T-cell (primary cell): ENCODE measurements around the gene EGLN1. TPM values are rescaled to one million over a fixed set of nuclear protein-coding genes. Genes with fewer than 3 reads are reported as not detected.

ENCODE experiments used
- ATAC-seq, 4 experiments: fragments of 200-7000 bp in 3 of 4; fragments of 150-1000 bp in 1 of 4; cut with Tn5 transposase; replicated peaks in 1 of 4; 1 replicate in 3 of 4; 2 replicates in 1 of 4; pipeline ENCODE4 v1.10.0; 2021; ENCODE audit warnings: moderate library complexity in 3 of 4, mild to moderate bottlenecking in 2 of 4, moderate number of reproducible peaks in 1 of 4
- CTCF ChIA-PET, 2 donors: fragments of 300-600 bp; sonication (Branson Sonifier 250); formaldehyde crosslinking; loops; one replicate each; lab custom pipeline; 2022; ENCODE audit warnings: antibody characterized with exemption in 2 of 2; lab: Charles Lee
- POLR2A ChIA-PET, 2 donors: fragments of 300-600 bp; sonication (Branson Sonifier 250); formaldehyde crosslinking; loops; one replicate each; lab custom pipeline; 2022; ENCODE audit warnings: antibody characterized with exemption in 2 of 2; lab: Charles Lee
- DNase-seq, 35 experiments: peaks; one replicate each; pipeline versions ENCODE4 v3.0.0 to v3.0.0-alpha.2; 2013 to 2023
- H3K27ac ChIP-seq: one replicate; pipeline ENCODE4 v1.5.1; 2013; ENCODE audit warnings: low read length
- H3K27me3 ChIP-seq, 2 experiments: replicated peaks in 1 of 2; 1 replicate in 1 of 2; 2 replicates in 1 of 2; pipeline versions ENCODE4 v1.6.1 to v1.7.0; 2013; ENCODE audit warnings: low read length in 1 of 2, mixed read lengths in 1 of 2; ENCODE audit not compliant: control insufficient read depth in 2 of 2, insufficient read depth in 2 of 2; ENCODE audit errors: extremely low read depth in 1 of 2
- H3K36me3 ChIP-seq, 2 donors: 1 replicate in 1 of 2; 2 replicates in 1 of 2; pipeline versions ENCODE4 v1.6.1 to v1.7.0; 2013; ENCODE audit warnings: low read length in 1 of 2; ENCODE audit not compliant: control insufficient read depth in 2 of 2, insufficient read depth in 1 of 2; ENCODE audit errors: extremely low read depth in 1 of 2
- H3K4me1 ChIP-seq, 2 experiments: 1 replicate in 1 of 2; 2 replicates in 1 of 2; pipeline versions ENCODE4 v1.6.1 to v1.7.0; 2013; ENCODE audit warnings: low read length in 2 of 2, mixed read lengths in 1 of 2; ENCODE audit not compliant: insufficient read depth in 2 of 2, control insufficient read depth in 1 of 2; ENCODE audit errors: extremely low read depth in 1 of 2
- H3K4me3 ChIP-seq, 2 donors: 1 replicate in 1 of 2; 2 replicates in 1 of 2; pipeline versions ENCODE4 v1.5.1 to v1.7.0; 2013; ENCODE audit warnings: mild to moderate bottlenecking in 2 of 2, low read length in 1 of 2, moderate library complexity in 1 of 2; ENCODE audit not compliant: control insufficient read depth in 1 of 2; ENCODE audit errors: extremely low read depth in 1 of 2
- H3K9me3 ChIP-seq: 2 replicates; pipeline ENCODE4 v1.7.0; 2013
- H3K27ac Mint-ChIP-seq, 2 donors: one replicate each; pipeline ENCODE4 v1.8.0; 2020 to 2021; ENCODE audit warnings: mild to moderate bottlenecking in 2 of 2, mixed read lengths in 2 of 2
- H3K27me3 Mint-ChIP-seq, 2 donors: one replicate each; pipeline ENCODE4 v1.8.0; 2021 to 2022; ENCODE audit warnings: mixed read lengths in 2 of 2
- H3K36me3 Mint-ChIP-seq: one replicate; pipeline ENCODE4 v1.8.0; 2021; ENCODE audit warnings: mixed read lengths
- H3K4me1 Mint-ChIP-seq, 3 donors: one replicate each; pipeline ENCODE4 v1.8.0; 2020 to 2022; ENCODE audit warnings: mixed read lengths in 3 of 3, mild to moderate bottlenecking in 1 of 3
- H3K4me3 Mint-ChIP-seq, 3 donors: one replicate each; pipeline ENCODE4 v1.8.0; 2020 to 2022; ENCODE audit warnings: mild to moderate bottlenecking in 3 of 3, mixed read lengths in 3 of 3, moderate library complexity in 3 of 3
- H3K9me3 Mint-ChIP-seq, 3 donors: one replicate each; pipeline ENCODE4 v1.8.0; 2020 to 2022; ENCODE audit warnings: mixed read lengths in 3 of 3
- WGBS: methylation state at CpG from one replicate; pipeline ENCODE4 v1.1.5; 2013; ENCODE audit warnings: missing lambda C conversion rate; ENCODE audit not compliant: insufficient coverage; 5-methylcytosine and 5-hydroxymethylcytosine counted together
- total RNA-seq, 35 experiments: library from RNA in 6 of 35; stranded (reverse) in 6 of 35; fragments of 120-200 nt in 1 of 35; gene quantifications; one replicate each; pipeline versions ENCODE4 v1.2.1 to v1.2.4 and lab custom pipeline; 2013 to 2026

The EGLN1 gene
- total RNA-seq, 5 donors from 2014 or later (not counting 1 experiment from before 2014, with no cell fraction given): 13.9 to 20.8 (median 18.5) TPM

DNA sequence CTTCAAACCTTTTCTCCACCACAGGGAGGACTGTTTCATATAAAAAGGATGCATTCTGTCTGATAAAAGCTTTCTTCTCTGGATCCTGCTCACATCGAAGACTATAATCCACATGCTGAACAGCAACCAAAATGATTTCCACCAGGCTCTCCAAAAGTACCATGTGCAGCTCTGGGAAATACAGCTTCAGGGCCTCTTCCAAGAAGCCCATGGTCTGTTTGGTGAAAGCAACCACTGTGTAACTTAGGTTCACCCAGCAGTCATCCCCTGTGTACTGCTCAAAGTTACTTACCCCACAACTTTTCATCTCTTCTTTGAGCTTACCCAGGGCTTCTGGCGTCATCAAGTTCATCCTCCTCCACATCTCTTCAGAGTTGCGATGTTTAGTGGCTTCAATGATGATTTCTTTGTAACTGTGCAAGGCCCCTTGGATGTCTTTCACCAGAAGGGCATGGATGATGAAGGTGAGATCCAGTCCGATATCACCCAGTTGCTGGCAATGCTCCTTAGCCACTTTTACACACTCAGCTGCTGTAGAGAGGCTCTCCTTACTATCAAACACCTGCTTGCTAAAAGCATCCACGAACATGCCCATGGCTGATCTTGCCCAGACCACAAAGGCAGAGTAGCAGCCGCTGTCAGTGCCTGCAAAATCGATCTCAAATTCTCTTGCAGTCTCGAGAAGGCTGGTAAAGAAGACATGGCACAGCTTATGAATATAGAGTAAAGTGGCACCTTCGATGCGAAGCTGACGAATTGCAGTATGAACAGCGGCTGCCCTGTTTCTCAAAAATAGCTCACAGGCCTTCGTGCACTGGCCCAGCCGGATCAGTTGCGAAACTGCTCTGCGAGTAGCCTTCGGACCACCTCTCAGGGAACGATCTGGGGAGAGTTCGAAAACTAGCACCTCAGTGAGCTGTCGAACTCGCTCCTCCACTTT is 86.2 kb downstream of the EGLN1 start:
- peak overlapping the region in 1 of 2 donors; percentile 62 for H3K27ac Mint-ChIP-seq
- Histone ChIP-seq H3K4me3 (peak overlapping the region; percentile 95), H3K27me3 (no peaks in the 10 kb centered on the region), H3K9me3 (no peaks in the 10 kb centered on the region), H3K36me3 (peaks cover 0 to 8% of the 10 kb centered on the region in 2 donors), H3K27ac (no peak overlapping the region), H3K4me1 (peaks cover 32 to 39% of the 10 kb centered on the region in 2 experiments)
- peaks cover 0 to 5% (median 2%) of the 10 kb centered on the region in 3 donors for H3K9me3 Mint-ChIP-seq
- peaks cover 38% of the 10 kb centered on the region for H3K36me3 Mint-ChIP-seq
- ATAC-seq (no peak), DNase-seq (peak in 1 of 35 experiments; percentile 5)
- POLR2A ChIA-PET: interaction anchor here (0.6 to 0.7 kb wide), 3 partner anchors 26 to 910 kb away, joined by 3 read pairs; partner anchors contain the start of gene PGBD5 (in 1 of the 2)
- WGBS: 80% methylated on average over 11 of the region's 21 CpGs
- peaks cover 61 to 79% (median 78%) of the 10 kb centered on the region in 3 donors for H3K4me1 Mint-ChIP-seq
- CTCF ChIA-PET: interaction anchor here in 1 of 2 donors (0.6 to 1.1 kb wide), 4 partner anchors 14 to 695 kb away, joined by 3 to 5 read pairs (median 3); no protein-coding TSS in a partner anchor
- H3K27me3 Mint-ChIP-seq: peaks cover 0 to 3% of the 10 kb centered on the region in 2 donors
- peak overlapping the region; percentile 97 to 100 (median 100) for H3K4me3 Mint-ChIP-seq

DNA sequence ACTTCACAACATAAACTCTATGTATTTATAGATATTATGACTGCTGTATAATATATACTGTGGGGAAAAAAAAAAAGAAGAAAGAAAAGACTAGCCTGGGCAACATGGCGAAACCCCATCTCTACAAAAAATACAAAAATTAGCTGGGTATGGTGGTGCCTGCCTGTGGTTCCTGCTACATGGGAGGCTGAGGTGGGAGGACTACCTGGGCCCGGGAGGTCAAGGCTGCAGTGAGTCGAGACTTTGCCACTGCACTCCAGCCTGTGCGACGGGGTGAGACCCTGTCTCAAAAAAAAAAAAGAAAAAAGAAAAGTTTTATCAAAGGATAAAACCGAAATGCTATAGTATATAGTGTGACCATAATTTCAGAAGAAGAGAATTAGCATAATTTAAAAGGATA is 87.1 kb downstream of the EGLN1 start:
- ATAC-seq (no peak), DNase-seq (no peak)
- Mint-ChIP-seq H3K4me3 (peak overlapping the region; percentile 59 to 97 (median 71)), H3K9me3 (peaks cover 0 to 5% (median 2%) of the 10 kb centered on the region in 3 donors), H3K27me3 (peaks cover 0 to 3% of the 10 kb centered on the region in 2 donors), H3K4me1 (peaks cover 55 to 79% (median 74%) of the 10 kb centered on the region in 3 donors), H3K27ac (no peak overlapping the region), H3K36me3 (peaks cover 35% of the 10 kb centered on the region)
- no peak overlapping the region for H3K27ac ChIP-seq
- H3K36me3 ChIP-seq: peaks cover 0 to 6% of the 10 kb centered on the region in 2 donors
- WGBS: no CpG with 5 or more reads among the region's 6 CpGs
- H3K27me3 ChIP-seq: no peaks in the 10 kb centered on the region
- peaks cover 32 to 39% of the 10 kb centered on the region in 2 experiments for H3K4me1 ChIP-seq
- ChIA-PET POLR2A (interaction anchor here in 1 of 2 donors (0.7 kb wide), 1 partner anchor 211 kb away, joined by 3 read pairs; no protein-coding TSS in a partner anchor), CTCF (interaction anchor here in 1 of 2 donors (0.6 to 1.0 kb wide), 4 partner anchors 15 to 694 kb away, joined by 3 to 9 read pairs (median 4); no protein-coding TSS in a partner anchor)
- no peaks in the 10 kb centered on the region for H3K9me3 ChIP-seq
- no peak overlapping the region for H3K4me3 ChIP-seq

DNA sequence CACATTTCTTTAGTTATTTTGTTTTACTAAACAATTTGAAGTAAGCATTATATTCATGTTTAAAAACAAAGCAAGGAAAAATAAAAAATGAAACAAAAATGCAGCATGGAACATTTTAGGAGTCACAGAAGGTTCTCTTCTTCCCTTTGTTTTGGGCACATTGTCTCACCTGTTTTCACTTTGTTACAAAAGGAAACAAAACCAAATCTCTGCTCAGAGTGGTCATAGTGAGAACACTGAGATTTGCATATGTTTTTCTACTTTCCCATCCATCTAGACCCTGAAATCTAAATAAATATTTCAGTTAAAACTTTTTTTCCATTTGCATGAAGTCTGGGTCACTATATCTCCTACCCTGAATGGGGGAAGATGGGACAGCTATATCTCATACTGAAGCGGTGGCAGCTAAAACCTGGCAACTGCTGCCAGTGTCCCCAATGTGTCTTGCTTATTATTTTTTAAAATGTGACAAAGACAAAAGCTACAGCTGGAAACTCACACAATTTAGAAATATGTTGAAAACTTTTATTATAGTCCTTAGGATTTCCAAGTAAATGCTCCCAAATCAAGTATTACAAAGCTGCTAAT is 87.9 kb downstream of the EGLN1 start:
- DNase-seq: no peak
- Mint-ChIP-seq H3K27ac (no peak overlapping the region), H3K9me3 (peaks cover 0 to 5% (median 2%) of the 10 kb centered on the region in 3 donors), H3K4me3 (peak overlapping the region; percentile 59 to 97 (median 70)), H3K36me3 (peaks cover 38% of the 10 kb centered on the region), H3K4me1 (peaks cover 48 to 76% (median 70%) of the 10 kb centered on the region in 3 donors), H3K27me3 (peaks cover 0 to 3% of the 10 kb centered on the region in 2 donors)
- H3K27ac ChIP-seq: no peak overlapping the region
- WGBS: no CpG with 5 or more reads among the region's 1 CpG
- H3K27me3 ChIP-seq: no peaks in the 10 kb centered on the region
- H3K9me3 ChIP-seq: no peaks in the 10 kb centered on the region
- POLR2A ChIA-PET: no interaction called here
- H3K4me1 ChIP-seq: peaks cover 28 to 32% of the 10 kb centered on the region in 2 experiments
- CTCF ChIA-PET: interaction anchor here in 1 of 2 donors (0.6 to 0.7 kb wide), 3 partner anchors 91 to 288 kb away, joined by 3 to 9 read pairs (median 5); no protein-coding TSS in a partner anchor
- ATAC-seq: no peak
- H3K4me3 ChIP-seq: no peak overlapping the region
- peaks cover 0 to 6% of the 10 kb centered on the region in 2 donors for H3K36me3 ChIP-seq

- Mint-ChIP-seq H3K4me3 (no peak overlapping the region), H3K36me3 (peaks cover 34% of the 10 kb centered on the region), H3K4me1 (peaks cover 34 to 71% (median 64%) of the 10 kb centered on the region in 3 donors), H3K9me3 (peaks cover 0 to 5% (median 2%) of the 10 kb centered on the region in 3 donors), H3K27ac (no peak overlapping the region), H3K27me3 (peaks cover 0 to 2% of the 10 kb centered on the region in 2 donors)
- H3K27ac ChIP-seq: no peak overlapping the region
- H3K4me3 ChIP-seq: no peak overlapping the region
- ChIA-PET CTCF (no interaction called here), POLR2A (no interaction called here)
- ATAC-seq (no peak), DNase-seq (no peak)
- peaks cover 0 to 6% of the 10 kb centered on the region in 2 donors for H3K36me3 ChIP-seq
- peaks cover 23 to 24% of the 10 kb centered on the region in 2 experiments for H3K4me1 ChIP-seq
- H3K9me3 ChIP-seq: no peaks in the 10 kb centered on the region
- H3K27me3 ChIP-seq: no peaks in the 10 kb centered on the region
- WGBS: no CpG with 5 or more reads among the region's 1 CpG
Observed at GRCh38 chr1:231332761-231333160, 89.3 kb downstream of the EGLN1 start.

DNA sequence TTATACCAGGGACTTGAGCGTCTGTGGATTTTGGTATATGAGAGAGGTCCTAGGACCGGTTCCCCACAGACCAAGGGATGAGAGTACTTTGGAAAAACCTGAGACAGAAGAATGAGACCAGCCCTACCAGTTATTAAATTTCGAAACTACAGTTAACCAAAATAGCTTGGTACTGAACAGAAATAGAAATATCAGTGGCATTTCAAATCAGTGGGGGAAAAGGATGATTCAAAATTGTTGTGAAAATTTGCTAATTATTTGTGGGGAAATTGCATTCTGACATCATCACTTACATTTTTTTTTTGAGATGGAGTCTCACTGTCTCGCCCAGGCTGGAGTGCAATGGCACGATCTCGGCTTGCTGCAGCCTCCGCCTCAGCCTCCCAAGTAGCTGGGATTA is 92.6 kb downstream of the EGLN1 start:
- ChIA-PET POLR2A (no interaction called here), CTCF (no interaction called here)
- Histone ChIP-seq H3K4me1 (peaks cover 2 to 4% of the 10 kb centered on the region in 2 experiments), H3K27ac (no peak overlapping the region), H3K4me3 (no peak overlapping the region), H3K36me3 (peaks cover 0 to 2% of the 10 kb centered on the region in 2 donors), H3K27me3 (no peaks in the 10 kb centered on the region), H3K9me3 (no peaks in the 10 kb centered on the region)
- DNase-seq (no peak), ATAC-seq (no peak)
- H3K4me1 Mint-ChIP-seq: peaks cover 6 to 43% (median 37%) of the 10 kb centered on the region in 3 donors
- H3K4me3 Mint-ChIP-seq: no peak overlapping the region
- WGBS: no CpG with 5 or more reads among the region's 7 CpGs
- peaks cover 0 to 5% (median 0%) of the 10 kb centered on the region in 3 donors for H3K9me3 Mint-ChIP-seq
- H3K27ac Mint-ChIP-seq: no peak overlapping the region
- H3K36me3 Mint-ChIP-seq: peaks cover 19% of the 10 kb centered on the region
- no peaks in the 10 kb centered on the region for H3K27me3 Mint-ChIP-seq

DNA sequence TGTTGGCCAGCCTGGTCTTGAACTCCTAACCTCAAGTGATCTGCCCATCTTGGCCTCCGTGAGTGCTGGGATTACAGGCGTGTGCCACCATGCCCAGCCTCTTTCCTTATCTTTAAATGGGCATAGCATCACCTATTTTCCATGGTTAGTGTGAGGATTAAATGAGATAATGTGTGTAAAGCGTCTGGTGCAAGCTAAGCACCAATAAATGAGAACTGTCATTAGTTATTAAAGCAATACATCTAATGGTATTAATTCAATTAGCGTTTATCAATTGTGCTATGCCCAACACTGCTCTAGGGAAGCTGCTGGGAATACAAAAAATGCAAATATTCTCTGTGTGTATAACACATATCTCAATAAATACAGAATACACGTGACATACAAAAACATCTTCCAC is 94.5 kb downstream of the EGLN1 start:
- H3K27me3 ChIP-seq: no peaks in the 10 kb centered on the region
- WGBS: no CpG with 5 or more reads among the region's 5 CpGs
- no peaks in the 10 kb centered on the region for H3K36me3 ChIP-seq
- ATAC-seq (no peak), DNase-seq (no peak)
- no peak overlapping the region for H3K27ac Mint-ChIP-seq
- no peaks in the 10 kb centered on the region for H3K9me3 ChIP-seq
- no peak overlapping the region for H3K27ac ChIP-seq
- CTCF ChIA-PET: no interaction called here
- H3K4me3 ChIP-seq: no peak overlapping the region
- peaks cover 12% of the 10 kb centered on the region for H3K36me3 Mint-ChIP-seq
- no peaks in the 10 kb centered on the region for H3K27me3 Mint-ChIP-seq
- POLR2A ChIA-PET: no interaction called here
- H3K4me1 ChIP-seq: no peaks in the 10 kb centered on the region
- no peak overlapping the region for H3K4me3 Mint-ChIP-seq
- peaks cover 0 to 24% (median 19%) of the 10 kb centered on the region in 3 donors for H3K4me1 Mint-ChIP-seq
- peaks cover 0 to 5% (median 0%) of the 10 kb centered on the region in 3 donors for H3K9me3 Mint-ChIP-seq
